ENCODE measurements around the gene FBXO38. TPM values are rescaled to one million over a fixed set of nuclear protein-coding genes. Genes with fewer than 3 reads are reported as not detected.
A peak's percentile ranks its signal among the peaks of the same experiment; 100 is the strongest.

Gene FBXO38
- total and polyA plus RNA-seq, 2 of the 4 experiments (the other 2 are of a cell fraction) = 14.9 to 70.1 TPM

DNA sequence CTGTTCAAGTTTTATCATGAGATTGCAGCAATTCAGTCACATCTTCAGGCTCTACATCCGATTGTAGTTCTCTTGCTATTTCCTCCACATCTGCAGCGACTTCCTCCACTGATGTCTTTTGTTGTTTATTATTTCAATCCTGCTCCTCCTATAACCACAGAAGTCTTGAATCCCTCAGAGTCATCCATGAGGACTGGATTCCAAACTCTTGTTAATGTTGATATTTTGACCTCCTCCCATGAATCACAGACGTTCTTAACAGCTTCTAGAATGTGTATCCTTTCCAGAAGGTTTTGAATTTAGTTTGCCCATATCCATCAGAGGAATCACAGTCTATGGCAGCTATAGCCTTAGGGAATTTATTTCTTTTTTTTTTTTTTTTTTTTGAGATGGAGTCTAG, 3.6 kb downstream of the FBXO38 start:
- Histone ChIP-seq H3K9me3 (ENCODE audit: control insufficient read depth, insufficient read depth, low read length) (no peaks in the 10 kb centered on the region), H2BK20ac (ENCODE audit: low read depth, low read length) (no peak overlapping the region), H2AFZ (replicated peaks; ENCODE audit: low read length, poor library complexity) (no peak overlapping the region), H2BK120ac (ENCODE audit: low read depth, low read length) (0 out of 2 replicates have a peak overlapping the region, but pooled peaks have one; percentile 21), H2BK5ac (ENCODE audit: low read depth, low read length, poor library complexity, severe bottlenecking) (peak overlapping the region; percentile 37), H4K8ac (ENCODE audit: low read depth in 2 of 2, low read length in 2 of 2) (no peak overlapping the region; a peak in 1 of 4 replicates), H3K14ac (replicated peaks; ENCODE audit: low read depth, low read length) (no peak overlapping the region), H3K4ac (ENCODE audit: low read depth, low read length) (no peak overlapping the region), H2AK9ac (replicated peaks; ENCODE audit: low read depth, low read length, poor library complexity) (no peak overlapping the region), H3K23ac (ENCODE audit: low read depth, low read length) (no peak overlapping the region), H3K36me3 (ENCODE audit: control insufficient read depth, insufficient read depth, low read length) (no peaks in the 10 kb centered on the region), H4K20me1 (ENCODE audit: insufficient read depth, low read length) (peaks cover 33% of the 10 kb centered on the region; the same call in 1 of the 2 replicates), H4K5ac (ENCODE audit: low read depth, low read length) (no peak overlapping the region), H3K9me1 (ENCODE audit: insufficient read depth, low read length) (peaks cover 13% of the 10 kb centered on the region; the same call in 1 of the 2 replicates), H3K4me1 (ENCODE audit: control insufficient read depth, insufficient read depth, low read length) (peaks cover 7% of the 10 kb centered on the region), H3K27me3 (ENCODE audit: control insufficient read depth, insufficient read depth, low read length) (no peaks in the 10 kb centered on the region), H4K91ac (ENCODE audit: insufficient read depth, low read depth, low read length) (no peak overlapping the region), H3K9ac (ENCODE audit: low read depth, low read length) (no peak overlapping the region), H2AK5ac (ENCODE audit: low read depth, low read length) (no peak overlapping the region), H2BK15ac (ENCODE audit: low read depth, low read length) (no peak overlapping the region), H3K18ac (ENCODE audit: low read depth, low read length) (no peak overlapping the region), H3K56ac (ENCODE audit: extremely low read depth, insufficient read depth, low read length) (no peak overlapping the region), H3K4me2 (ENCODE audit: low read depth, low read length) (peak overlapping the region; percentile 51; the same call in 1 of the 2 replicates), H3K4me3 (ENCODE audit: insufficient read depth, low read depth, low read length) (no peak overlapping the region), H3K27ac (ENCODE audit: insufficient read depth, low read length) (no peak overlapping the region), H3K79me1 (ENCODE audit: low read depth in 1 of 2, low read length in 2 of 2) (peaks cover 40 to 62% of the 10 kb centered on the region in 2 experiments)
- intact Hi-C loops (cut with micrococcal nuclease) = loop anchor here (5.0 kb wide), 1 partner anchor 725 kb away; no protein-coding TSS in a partner anchor
- POLR2A ChIA-PET (ENCODE audit: unreplicated experiment) = interaction anchor here (0.6 kb wide), 1 partner anchor 23 kb away, joined by 3 read pairs; no protein-coding TSS in a partner anchor
- BruUV-seq (replicated peaks) = no TSS peak
- WGBS, 2 experiments (ENCODE audit: extremely low coverage in 2 of 2, insufficient read length in 1 of 2) = no CpG with 5 or more reads among the region's 3 CpGs
- peak; percentile 47 for ATAC-seq (ENCODE audit: low read depth)
- TF ChIP-seq, protein P1, sequence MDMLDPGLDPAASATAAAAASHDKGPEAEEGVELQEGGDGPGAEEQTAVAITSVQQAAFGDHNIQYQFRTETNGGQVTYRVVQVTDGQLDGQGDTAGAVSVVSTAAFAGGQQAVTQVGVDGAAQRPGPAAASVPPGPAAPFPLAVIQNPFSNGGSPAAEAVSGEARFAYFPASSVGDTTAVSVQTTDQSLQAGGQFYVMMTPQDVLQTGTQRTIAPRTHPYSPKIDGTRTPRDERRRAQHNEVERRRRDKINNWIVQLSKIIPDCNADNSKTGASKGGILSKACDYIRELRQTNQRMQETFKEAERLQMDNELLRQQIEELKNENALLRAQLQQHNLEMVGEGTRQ (IDR thresholded peaks at IDR 0.05; ENCODE audit: low read depth, low read length) = no peak
- no peak for TF ChIP-seq RAD21 (IDR thresholded peaks at IDR 0.05; ENCODE audit: low read length)
- TF ChIP-seq RCOR1 (IDR thresholded peaks at IDR 0.05; ENCODE audit: insufficient replicate concordance, low read length) = no peak
- no peak for TF ChIP-seq MXI1 (IDR thresholded peaks at IDR 0.05; ENCODE audit: borderline replicate concordance, low read depth, low read length)
- TF ChIP-seq RFX5 (IDR thresholded peaks at IDR 0.05; ENCODE audit: low read depth, low read length) = no peak
- no peak for TF ChIP-seq CHD1 (IDR thresholded peaks at IDR 0.05; ENCODE audit: low read depth, low read length)
- peak; percentile 34; the same call in 1 of the 2 replicates for TF ChIP-seq FOS (IDR thresholded peaks at IDR 0.05; ENCODE audit: low read depth, low read length)
- no peak for TF ChIP-seq MAZ (IDR thresholded peaks at IDR 0.05; ENCODE audit: borderline replicate concordance, low read depth, low read length)
- TF ChIP-seq CEBPB (IDR thresholded peaks at IDR 0.05; ENCODE audit: low read depth, low read length) = peak; percentile 22; the same call in 1 of the 2 replicates
- TF ChIP-seq NFE2L2 (IDR thresholded peaks at IDR 0.05; ENCODE audit: low read depth, low read length) = no peak
- CTCF ChIA-PET = no interaction called here
- peak; percentile 95 for DNase-seq
- dilution Hi-C loops (cut with HindIII; ENCODE audit: low sequenced_read_pairs, unreplicated experiment) = no loop called here
- in situ Hi-C loops (cut with MboI; ENCODE audit: low sequenced_read_pairs) = no loop called here

All from IMR-90 (cell line).